Smooth muscle cell (in vitro differentiated cells): ENCODE measurements around the gene NECTIN2. TPM values are rescaled to one million over a fixed set of nuclear protein-coding genes. Genes with fewer than 3 reads are reported as not detected.

Source experiments
- DNase-seq: peaks from one replicate; lab custom pipeline; 2025; ENCODE audit not compliant: unreplicated experiment; lab: John Stamatoyannopoulos, UW
- H2AFZ ChIP-seq: fragments of 200-600 bp; sonication (generic); 2 replicates; pipeline ENCODE4 v1.6.0; 2016; ENCODE audit warnings: antibody characterized with exemption, low read depth, mild to moderate bottlenecking
- H3F3A ChIP-seq: fragments of 200-600 bp; sonication (generic); 2 replicates; pipeline ENCODE4 v1.6.0; 2017; ENCODE audit warnings: antibody characterized with exemption, low read depth
- H3K27ac ChIP-seq: fragments of 200-600 bp; sonication (generic); 2 replicates; pipeline ENCODE4 v1.5.1; 2016; ENCODE audit warnings: low read depth, mild to moderate bottlenecking
- H3K27me3 ChIP-seq: fragments of 200-600 bp; sonication (generic); 2 replicates; pipeline ENCODE4 v1.6.1; 2016; ENCODE audit warnings: low read depth, mild to moderate bottlenecking
- H3K36me3 ChIP-seq: fragments of 200-600 bp; sonication (generic); 2 replicates; pipeline ENCODE4 v1.5.1; 2016; ENCODE audit warnings: low read depth
- H3K4me1 ChIP-seq: fragments of 200-600 bp; sonication (generic); 2 replicates; pipeline ENCODE4 v1.5.1; 2016; ENCODE audit warnings: low read depth
- H3K4me2 ChIP-seq: fragments of 200-600 bp; sonication (generic); 2 replicates; pipeline ENCODE4 v1.6.0; 2016; ENCODE audit warnings: mild to moderate bottlenecking
- H3K4me3 ChIP-seq: fragments of 200-600 bp; sonication (generic); 2 replicates; pipeline ENCODE4 v1.5.1; 2016; ENCODE audit warnings: mild to moderate bottlenecking
- H3K79me2 ChIP-seq: fragments of 200-600 bp; sonication (generic); 2 replicates; pipeline ENCODE4 v1.6.0; 2016; ENCODE audit warnings: low read depth, mild to moderate bottlenecking
- H3K9ac ChIP-seq: fragments of 200-600 bp; sonication (generic); 2 replicates; pipeline ENCODE4 v1.6.0; 2016; ENCODE audit warnings: low read depth
- H3K9me3 ChIP-seq: fragments of 200-600 bp; sonication (generic); replicated peaks from 2 replicates; pipeline ENCODE4 v1.5.1; 2016; ENCODE audit warnings: low read depth
- H4K20me1 ChIP-seq: fragments of 200-600 bp; sonication (generic); 2 replicates; pipeline ENCODE4 v1.6.0; 2016; ENCODE audit warnings: low read depth
- WGBS: methylation state at CpG from one replicate; pipeline ENCODE4 v1.1.7; 2016; ENCODE audit warnings: low lambda C conversion rate; 5-methylcytosine and 5-hydroxymethylcytosine counted together
- polyA plus RNA-seq: library from polyadenylated mRNA; unstranded; fragments of >200 nt; fragmentation: Nextera tagmentation; extraction: Ambion mirVana; gene quantifications from 2 replicates; pipeline ENCODE4 v1.2.1, GENCODE V29; 2016
- total RNA-seq: library from RNA; depleted of rRNA; stranded (reverse); fragments of >200 nt; gene quantifications from 2 replicates; pipeline ENCODE4 v1.2.3, GENCODE V29; 2014
- TF ChIP-seq, protein P1 (sequence below): fragments of 200-600 bp; sonication (generic); IDR thresholded peaks from 2 replicates; pipeline ENCODE4 v1.5.1; 2017; ENCODE audit warnings: borderline replicate concordance, mild to moderate bottlenecking, antibody characterized with exemption; ENCODE audit not compliant: insufficient read depth, poor library complexity, severe bottlenecking

The NECTIN2 gene
- total and polyA plus RNA-seq, 2 experiments from 2014 or later: 94.6 to 160 TPM

DNA sequence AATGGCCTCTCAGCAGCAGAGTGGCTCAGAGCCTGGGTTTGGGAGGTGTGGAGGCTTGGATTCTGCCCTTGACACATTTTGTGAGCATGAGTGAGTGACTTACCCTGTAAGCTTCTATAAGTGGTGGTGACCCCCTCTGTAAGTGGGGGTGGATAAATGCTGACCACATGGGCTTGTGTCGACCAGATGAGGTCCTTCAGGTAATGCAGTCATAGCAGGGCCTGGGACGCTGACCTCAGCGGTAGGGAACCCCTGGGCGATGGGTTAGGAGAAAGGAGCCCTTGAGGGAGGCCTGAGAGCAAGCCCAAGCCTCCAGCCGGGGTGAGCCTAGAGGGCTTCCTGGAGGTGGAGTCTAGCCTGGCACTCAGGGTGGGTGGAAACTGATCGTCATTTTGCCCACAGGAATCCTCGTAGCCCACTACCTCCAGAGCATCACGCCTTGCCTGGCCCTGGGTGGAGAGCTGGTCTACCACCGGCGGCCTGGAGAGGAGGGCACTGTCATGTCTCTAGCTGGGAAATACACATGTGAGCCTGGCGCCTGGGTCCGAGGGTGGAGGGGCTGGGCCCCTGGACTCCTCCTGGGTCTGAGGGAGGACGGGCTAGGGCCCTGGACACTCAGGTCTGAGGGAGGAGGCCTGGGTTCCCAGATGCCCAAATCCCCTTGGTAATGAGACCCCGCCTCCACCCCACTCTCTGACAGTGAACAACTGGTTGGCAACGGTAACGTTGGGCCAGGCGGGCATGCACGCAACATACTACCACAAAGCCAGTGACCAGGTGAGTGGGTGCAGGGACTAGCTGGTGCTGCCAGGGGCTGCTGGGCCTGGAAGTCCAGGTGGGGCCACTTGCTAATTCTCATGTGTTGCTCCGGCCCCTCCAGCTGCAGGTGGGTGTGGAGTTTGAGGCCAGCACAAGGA is 54.5 kb downstream of the NECTIN2 start:
- H3K4me2 ChIP-seq: no peak overlapping the region
- H3K4me3 ChIP-seq: no peak overlapping the region
- no peaks in the 10 kb centered on the region for H3K4me1 ChIP-seq
- no peak overlapping the region for H3K27ac ChIP-seq
- no peaks in the 10 kb centered on the region for H4K20me1 ChIP-seq
- no peak for DNase-seq
- no peaks in the 10 kb centered on the region for H3K9me3 ChIP-seq
- H3K9ac ChIP-seq: no peak overlapping the region
- no peak overlapping the region for H2AFZ ChIP-seq
- H3K36me3 ChIP-seq: no peaks in the 10 kb centered on the region
- no peaks in the 10 kb centered on the region for H3K79me2 ChIP-seq
- TF ChIP-seq, protein P1, sequence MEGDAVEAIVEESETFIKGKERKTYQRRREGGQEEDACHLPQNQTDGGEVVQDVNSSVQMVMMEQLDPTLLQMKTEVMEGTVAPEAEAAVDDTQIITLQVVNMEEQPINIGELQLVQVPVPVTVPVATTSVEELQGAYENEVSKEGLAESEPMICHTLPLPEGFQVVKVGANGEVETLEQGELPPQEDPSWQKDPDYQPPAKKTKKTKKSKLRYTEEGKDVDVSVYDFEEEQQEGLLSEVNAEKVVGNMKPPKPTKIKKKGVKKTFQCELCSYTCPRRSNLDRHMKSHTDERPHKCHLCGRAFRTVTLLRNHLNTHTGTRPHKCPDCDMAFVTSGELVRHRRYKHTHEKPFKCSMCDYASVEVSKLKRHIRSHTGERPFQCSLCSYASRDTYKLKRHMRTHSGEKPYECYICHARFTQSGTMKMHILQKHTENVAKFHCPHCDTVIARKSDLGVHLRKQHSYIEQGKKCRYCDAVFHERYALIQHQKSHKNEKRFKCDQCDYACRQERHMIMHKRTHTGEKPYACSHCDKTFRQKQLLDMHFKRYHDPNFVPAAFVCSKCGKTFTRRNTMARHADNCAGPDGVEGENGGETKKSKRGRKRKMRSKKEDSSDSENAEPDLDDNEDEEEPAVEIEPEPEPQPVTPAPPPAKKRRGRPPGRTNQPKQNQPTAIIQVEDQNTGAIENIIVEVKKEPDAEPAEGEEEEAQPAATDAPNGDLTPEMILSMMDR: no peak
- WGBS: 95% methylated on average over 19 of the region's 19 CpGs
- no peaks in the 10 kb centered on the region for H3K27me3 ChIP-seq
- H3F3A ChIP-seq: peaks cover 11% of the 10 kb centered on the region

DNA sequence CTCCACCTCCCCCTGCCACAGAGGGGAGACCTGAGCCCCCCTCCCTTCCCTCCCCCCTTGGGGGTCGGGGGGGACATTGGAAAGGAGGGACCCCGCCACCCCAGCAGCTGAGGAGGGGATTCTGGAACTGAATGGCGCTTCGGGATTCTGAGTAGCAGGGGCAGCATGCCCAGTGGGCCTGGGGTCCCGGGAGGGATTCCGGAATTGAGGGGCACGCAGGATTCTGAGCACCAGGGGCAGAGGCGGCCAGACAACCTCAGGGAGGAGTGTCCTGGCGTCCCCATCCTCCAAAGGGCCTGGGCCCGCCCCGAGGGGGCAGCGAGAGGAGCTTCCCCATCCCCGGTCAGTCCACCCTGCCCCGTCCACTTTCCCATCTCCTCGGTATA is 57.1 kb downstream of the NECTIN2 start:
- Histone ChIP-seq H3K27me3 (no peaks in the 10 kb centered on the region), H3K9ac (no peak overlapping the region), H3F3A (peaks cover 11% of the 10 kb centered on the region), H3K36me3 (no peaks in the 10 kb centered on the region), H3K4me2 (no peak overlapping the region), H3K79me2 (no peaks in the 10 kb centered on the region), H4K20me1 (no peaks in the 10 kb centered on the region), H3K27ac (no peak overlapping the region), H3K4me3 (no peak overlapping the region), H3K9me3 (no peaks in the 10 kb centered on the region), H2AFZ (no peak overlapping the region), H3K4me1 (no peaks in the 10 kb centered on the region)
- WGBS: 53% methylated on average over 3 of the region's 15 CpGs
- DNase-seq: no peak
- TF ChIP-seq, protein P1: no peak

DNA sequence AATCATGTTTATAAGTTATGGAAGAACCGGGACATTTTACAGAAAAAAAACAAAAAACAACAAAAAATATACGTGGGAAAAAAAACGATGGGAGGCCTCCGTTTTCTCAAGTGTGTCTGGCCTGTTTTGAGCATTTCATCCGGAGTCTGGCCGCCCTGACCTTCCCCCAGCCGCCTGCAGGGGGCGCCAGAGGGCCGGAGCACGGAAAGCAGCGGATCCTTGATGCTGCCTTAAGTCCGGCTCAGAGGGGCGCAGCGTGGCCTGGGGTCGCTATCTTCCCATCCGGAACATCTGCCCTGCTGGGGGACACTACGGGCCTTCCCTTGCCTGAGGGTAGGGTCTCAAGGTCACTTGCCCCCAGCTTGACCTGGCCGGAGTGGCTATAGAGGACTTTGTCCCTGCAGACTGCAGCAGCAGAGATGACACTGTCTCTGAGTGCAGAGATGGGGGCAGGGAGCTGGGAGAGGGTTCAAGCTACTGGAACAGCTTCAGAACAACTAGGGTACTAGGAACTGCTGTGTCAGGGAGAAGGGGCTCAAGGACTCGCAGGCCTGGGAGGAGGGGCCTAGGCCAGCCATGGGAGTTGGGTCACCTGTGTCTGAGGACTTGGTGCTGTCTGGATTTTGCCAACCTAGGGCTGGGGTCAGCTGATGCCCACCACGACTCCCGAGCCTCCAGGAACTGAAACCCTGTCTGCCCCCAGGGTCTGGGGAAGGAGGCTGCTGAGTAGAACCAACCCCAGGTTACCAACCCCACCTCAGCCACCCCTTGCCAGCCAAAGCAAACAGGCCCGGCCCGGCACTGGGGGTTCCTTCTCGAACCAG is 57.7 kb downstream of the NECTIN2 start:
- no peak overlapping the region for H3K27ac ChIP-seq
- no peak overlapping the region for H3K4me3 ChIP-seq
- no peaks in the 10 kb centered on the region for H3K79me2 ChIP-seq
- H3K9ac ChIP-seq: no peak overlapping the region
- TF ChIP-seq, protein P1: peak; percentile 99
- WGBS: 27% methylated on average over 23 of the region's 24 CpGs
- no peaks in the 10 kb centered on the region for H4K20me1 ChIP-seq
- H3K4me2 ChIP-seq: no peak overlapping the region
- H3K36me3 ChIP-seq: no peaks in the 10 kb centered on the region
- no peaks in the 10 kb centered on the region for H3K4me1 ChIP-seq
- H3F3A ChIP-seq: peaks cover 11% of the 10 kb centered on the region
- H2AFZ ChIP-seq: no peak overlapping the region
- peak; percentile 67 for DNase-seq
- no peaks in the 10 kb centered on the region for H3K27me3 ChIP-seq
- no peaks in the 10 kb centered on the region for H3K9me3 ChIP-seq
